GM18858 (cell line): Measurements from ENCODE around the gene EPGN.

Experiments
- ATAC-seq: cut with Tn5 transposase; IDR thresholded peaks from one replicate; pipeline ENCODE4 v1.9.1; 2021; ENCODE audit not compliant: unreplicated experiment

Gene EPGN

DNA sequence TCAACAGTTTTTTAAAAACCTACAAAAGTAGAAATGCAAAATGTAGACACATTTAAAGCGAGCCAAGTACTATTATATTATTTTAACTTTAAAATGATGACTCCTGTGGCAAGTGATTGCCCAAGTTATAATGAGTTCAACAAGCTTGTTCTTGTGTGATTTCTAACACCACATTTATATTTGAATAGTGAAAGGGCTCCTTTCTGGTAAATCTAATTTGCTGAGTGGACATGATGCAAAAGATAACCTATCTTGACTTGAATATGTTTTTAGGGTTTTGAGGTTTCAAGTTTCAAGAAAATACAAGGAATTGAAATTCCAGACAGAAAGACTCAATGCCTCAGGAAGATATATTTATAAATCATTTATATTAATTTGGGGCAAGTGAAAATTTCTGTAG, 1.1 kb upstream of the EPGN start:
- no peak for ATAC-seq

DNA sequence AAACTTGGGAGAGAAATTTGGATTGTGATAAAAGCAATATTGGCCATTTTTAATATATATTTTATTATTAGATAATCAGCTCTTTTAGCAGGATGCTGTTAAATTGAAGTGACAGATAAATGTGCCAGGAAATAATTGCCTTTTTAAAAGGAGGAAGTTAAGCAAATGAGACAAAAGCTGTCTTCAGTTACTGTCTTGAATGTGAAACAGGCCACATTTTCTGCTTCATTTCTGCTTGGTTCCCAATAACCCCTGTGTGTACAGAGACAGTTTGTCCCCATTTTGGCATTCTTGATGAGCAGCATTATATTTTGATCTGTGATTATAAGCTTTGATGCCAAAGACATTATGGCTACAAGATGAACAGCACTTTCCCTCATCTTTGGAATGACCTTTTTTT, 953 bp downstream of the EPGN start:
- no peak for ATAC-seq

DNA sequence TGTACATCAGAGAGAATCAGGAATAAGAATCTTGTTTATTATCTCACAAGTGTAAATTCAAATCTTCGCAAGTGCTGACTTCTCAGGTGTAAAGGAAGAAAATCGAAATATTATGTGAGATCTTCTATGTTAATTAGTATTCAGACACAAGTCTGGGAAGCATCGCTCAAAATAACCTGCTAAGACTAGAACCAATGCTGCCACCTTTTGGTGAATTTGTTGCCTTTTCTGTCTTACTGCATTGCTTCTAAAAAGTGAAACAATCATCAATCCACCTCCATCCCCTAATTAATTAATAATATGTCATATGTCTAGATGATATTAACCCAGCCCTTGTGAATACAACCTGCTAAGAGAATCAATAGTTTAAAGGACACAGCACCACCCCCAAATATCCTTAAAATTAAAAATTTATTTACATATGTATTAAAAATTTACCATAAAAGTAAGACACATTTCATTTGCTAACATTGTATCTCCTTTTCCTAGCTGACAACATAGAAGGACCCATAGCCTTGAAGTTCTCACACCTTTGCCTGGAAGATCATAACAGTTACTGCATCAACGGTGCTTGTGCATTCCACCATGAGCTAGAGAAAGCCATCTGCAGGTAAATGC, 3.5 kb downstream of the EPGN start:
- peak; percentile 58 for ATAC-seq

DNA sequence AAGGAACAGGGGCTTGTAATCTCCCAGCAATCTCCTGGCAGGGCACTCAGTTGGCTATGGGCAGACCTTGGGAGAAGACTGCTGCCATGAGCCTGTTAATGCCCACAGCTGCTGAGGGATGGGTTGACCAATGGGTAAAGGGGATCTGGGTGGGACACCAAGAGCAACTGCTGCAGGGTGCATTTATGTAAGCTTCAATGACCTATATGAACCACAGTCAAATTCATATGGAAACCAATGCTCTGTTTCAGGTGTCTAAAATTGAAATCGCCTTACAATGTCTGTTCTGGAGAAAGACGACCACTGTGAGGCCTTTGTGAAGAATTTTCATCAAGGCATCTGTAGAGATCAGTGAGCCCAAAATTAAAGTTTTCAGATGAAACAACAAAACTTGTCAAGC, 6.1 kb downstream of the EPGN start:
- no peak for ATAC-seq

DNA sequence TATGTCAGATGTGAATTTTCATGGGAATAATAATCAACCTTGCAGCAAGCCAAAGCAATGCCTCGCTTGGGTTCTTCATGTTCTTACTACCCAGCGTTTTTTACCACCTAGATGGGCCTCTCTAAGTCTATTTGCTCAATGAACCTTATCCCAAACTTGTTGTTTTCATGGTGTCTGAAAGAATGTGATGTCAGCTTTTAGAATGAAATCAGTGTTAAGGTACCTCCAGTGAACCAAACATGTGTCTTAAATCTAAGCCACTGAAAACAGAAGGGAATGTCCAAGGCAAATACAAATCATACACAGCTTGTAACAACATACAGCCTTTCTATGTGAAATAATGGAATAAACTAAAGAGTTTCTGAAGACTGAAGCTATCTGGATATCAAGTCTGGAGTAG, 6.7 kb downstream of the EPGN start:
- no peak for ATAC-seq

DNA sequence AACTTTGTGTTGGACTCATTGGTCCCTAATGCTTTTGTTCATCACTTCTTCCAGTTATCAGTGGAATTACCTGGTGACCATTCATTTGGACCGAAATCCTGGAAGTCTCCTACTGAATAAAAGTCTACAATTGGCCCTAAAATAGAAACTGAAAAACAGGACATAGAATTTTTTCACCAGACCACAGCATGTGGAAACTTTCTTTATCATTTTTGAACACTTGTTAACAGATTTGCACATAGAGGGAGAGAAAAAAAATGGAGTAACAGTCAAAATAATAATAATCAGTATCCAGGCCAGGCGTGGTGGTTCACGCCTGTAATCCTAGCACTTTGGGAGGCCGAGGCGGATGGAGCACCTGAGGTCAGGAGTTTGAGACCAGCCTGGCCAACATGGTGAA, 7.1 kb downstream of the EPGN start:
- no peak for ATAC-seq

DNA sequence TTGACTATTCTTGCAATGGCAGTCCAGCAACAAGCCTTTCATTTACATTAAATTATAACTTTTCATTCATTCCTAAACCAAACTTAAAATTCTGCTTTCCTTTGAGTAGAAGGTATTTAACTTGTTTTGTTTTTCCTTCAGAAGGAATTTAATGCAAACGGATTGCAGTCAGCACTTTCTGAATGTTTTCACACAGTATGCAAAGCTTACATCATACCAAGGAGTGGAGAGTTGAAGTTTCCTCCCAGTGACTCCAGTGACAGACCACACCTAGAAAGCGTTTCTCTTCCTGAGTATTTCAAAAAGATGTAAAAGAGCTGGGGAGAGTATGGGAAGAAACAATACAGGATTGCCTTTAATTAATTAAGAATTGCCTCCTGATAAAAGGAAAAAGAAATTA, 8.1 kb downstream of the EPGN start:
- no peak for ATAC-seq

DNA sequence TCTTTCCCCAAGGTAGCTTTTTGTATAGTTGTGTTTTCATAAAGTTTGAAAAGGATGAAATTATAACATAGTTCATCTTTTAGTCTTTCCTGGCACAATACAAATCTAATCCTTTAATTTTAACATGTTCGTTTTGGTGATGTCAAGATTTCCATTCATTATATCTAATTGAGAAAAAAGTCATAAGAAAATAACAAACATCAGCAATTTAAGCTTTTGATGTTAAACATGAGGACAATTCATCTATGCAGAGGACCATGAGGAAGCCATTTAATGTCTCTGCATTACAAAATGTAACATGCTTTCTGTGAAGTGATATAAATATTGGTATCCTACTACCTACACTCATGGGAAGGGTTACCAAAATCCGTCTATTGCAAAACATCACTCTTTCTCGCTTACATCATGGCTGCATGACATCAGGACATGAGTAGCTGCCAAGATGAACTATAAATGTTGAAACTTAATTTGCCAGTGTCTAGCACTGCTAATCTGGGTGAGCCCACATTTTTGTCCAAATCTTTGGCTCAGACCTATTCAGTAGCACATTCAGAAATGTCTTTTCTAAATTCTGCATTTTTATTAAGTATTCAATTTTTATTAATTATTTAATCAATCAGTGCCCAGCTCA, 9.5 kb downstream of the EPGN start:
- no peak for ATAC-seq

DNA sequence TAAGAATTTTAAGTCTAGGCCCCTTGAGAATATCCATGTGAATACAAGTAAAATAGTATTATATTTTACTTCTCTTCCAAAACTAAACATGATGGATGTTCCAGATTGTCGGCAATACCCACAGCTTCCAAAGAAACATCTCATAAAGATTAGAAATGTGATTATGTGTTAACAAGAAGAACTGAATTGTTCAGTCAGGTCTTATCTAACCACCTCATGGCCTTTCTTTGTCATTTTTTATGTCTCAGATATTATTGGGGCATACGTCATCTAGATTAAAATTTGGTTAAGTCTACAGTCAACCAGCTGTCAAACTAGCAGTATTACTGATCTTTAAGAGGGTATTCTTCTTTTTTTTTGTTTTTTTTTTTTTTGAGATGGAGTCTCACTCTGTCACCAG, 10.0 kb downstream of the EPGN start:
- ATAC-seq, result no peak

DNA sequence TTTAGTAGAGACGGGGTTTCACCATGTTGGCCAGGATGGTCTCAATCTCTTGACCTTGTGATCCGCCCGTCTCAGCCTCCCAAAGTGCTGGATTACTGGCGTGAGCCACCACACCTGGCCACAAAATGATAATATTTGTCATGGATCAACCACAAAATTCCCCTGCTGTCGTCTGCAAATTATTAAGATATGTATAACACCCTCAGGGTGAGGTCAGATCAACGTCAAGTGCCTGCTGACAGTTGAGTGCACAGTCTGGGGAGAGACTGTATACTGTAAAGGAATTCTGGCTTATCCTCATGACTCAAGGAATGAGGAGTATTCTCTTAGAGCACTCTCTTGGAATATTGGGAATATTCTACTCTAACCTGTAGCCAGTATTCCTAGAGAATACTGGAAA, 11.2 kb downstream of the EPGN start:
- no peak for ATAC-seq

DNA sequence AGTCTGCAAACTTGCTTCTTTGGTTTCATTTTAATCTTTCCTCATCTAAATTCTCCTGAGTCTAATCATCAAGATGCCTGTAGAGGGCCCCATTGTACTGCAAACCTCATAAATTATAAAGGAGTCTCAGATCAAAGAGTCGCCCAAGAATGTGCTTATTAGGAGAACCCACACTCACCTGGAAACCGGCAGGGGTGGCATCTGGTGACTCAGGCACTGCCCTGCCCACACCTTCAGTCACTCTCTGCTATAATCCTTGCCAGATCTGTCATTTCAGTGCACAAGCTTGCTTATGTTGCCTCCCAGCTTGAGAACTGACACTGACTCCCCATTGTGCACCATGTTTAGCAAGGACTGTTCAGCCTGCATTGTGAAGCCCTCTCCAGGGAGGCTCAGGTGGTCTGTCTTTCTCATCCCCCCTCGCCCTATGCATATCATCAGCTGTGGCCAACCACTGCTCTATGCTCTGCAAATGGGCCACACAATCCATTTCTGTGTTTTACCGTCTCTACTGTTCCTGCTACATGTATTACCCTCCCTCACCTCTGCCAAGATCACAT, 12.4 kb downstream of the EPGN start:
- peak; percentile 78 for ATAC-seq

DNA sequence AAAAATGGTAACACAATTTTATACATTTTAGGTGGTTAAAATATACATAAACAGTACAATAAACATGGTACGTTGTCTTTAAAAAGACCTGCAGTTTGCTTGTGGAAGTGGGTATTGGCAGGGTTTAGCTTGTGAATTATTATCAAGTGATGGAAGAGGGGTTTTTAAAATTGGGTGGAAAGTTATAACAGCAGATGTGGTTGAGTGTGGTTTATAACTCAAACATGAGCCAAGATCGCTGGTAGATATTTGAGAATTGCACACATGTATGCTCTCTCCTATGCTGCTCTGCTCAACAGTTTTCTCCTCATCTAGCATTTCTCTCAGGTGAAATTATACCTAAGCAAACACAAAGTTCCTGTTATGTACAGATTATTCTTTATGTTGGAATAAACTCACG, 14.0 kb downstream of the EPGN start:
- no peak for ATAC-seq

DNA sequence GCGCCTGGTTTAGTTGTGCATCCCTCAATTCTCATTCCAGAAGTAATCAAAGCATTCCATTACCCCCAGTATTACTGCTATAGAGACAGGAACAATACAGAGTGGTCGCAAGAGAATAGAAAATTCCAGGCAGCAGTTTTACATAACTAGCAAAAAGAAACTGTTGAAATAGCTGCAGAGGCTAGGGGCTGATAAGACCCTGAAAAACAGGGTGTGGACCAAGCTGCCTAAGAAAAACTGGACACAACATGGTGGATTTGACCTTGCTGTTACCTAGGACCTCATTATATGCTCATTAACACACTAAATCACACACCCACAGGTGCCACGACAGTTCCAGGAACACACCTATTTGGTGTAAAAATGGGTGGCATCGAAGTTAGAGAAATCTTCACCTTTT, 15.4 kb downstream of the EPGN start:
- no peak for ATAC-seq

DNA sequence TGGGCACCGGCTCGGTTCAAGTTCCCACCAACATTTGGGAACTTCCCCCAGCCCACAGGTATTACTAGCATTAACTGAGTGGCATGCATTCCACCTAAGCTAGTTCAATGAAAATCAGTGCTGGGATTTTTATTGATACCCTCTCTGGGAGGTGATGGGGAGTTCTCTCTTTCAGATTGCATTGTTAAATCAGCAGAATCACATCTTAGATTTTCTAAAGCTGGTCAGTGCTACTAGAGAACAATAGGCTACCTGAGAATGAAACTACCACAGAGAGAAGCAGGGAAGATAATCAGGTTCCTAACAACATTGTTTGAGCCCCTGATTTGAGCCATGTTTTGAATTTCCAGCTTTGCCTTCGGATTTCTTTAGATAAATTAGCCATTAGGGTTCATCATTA, 16.0 kb downstream of the EPGN start:
- ATAC-seq, result no peak

DNA sequence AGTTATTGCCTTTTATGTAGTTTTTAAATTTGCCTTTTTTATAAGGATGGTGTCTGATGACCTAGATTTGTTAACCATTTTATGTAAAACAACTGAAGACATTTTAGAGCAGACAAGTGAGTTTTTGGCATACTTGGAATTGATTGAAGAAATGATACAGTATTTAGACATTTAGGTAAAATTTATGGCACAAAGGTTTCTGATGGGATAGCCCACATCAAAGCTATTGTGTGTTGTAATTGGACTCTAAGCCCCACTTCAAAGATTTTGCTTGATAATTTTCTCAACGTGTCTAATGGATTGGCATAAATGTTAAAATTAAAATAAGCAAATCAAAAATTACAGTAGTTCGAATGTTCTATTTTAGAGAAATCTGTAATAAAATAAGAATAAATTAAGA, 17.6 kb downstream of the EPGN start:
- ATAC-seq, result no peak

DNA sequence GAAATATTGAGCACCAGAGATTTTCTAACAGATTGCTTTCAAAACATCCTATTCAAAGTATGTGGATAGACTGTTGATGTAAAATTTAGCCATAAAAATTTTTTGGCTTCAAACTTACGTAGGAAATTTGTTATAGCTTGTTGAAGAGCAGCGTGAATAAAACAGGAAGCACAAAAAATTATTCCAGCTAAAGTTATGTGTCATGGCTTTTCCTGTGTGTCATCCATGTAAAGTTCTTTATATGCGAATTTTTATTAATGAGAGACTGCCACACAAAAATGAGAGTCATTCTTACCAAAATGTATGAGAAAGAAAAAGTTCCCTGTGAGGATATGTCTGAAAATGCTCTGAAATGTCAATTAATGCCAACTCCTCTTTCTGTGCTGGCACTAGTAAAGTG, 19.5 kb downstream of the EPGN start:
- no peak for ATAC-seq

DNA sequence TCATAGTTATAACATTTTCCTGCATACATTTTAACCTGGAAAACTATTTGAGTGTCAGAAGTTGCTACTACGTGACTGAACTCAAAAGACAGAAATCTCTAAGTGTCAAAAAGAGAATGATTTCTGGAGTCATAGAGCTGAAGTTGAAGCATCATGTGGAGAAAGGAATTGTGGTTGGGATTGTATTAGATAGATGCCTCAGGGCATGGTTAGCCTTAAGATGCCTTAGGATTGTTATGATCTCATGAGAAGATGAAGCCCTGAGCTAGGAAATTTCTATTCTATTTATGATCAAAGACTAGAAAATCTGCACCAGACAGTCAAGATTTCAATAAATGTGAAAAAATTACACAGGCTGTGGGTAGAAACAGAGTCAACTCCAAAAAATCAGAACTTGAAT, 20.2 kb downstream of the EPGN start:
- no peak for ATAC-seq

DNA sequence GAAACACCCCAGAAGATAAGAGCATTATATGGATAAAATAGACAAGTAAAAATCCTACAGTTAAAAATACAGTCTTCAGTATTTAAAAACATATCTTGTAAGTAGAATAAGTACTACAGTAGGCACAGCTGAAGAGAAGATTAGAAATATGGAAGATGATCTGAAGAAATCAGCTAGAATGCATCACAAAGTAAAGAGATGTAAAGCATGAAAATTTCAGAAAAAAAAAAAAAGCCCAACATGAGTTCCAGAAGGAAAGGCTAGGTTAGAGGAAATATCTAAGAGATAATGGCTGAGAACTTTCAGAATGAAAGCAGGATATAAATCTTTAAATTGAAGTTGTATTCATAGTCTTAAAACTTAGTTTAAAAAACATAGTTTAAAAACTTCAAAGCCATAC, 21.0 kb downstream of the EPGN start:
- ATAC-seq, result no peak

DNA sequence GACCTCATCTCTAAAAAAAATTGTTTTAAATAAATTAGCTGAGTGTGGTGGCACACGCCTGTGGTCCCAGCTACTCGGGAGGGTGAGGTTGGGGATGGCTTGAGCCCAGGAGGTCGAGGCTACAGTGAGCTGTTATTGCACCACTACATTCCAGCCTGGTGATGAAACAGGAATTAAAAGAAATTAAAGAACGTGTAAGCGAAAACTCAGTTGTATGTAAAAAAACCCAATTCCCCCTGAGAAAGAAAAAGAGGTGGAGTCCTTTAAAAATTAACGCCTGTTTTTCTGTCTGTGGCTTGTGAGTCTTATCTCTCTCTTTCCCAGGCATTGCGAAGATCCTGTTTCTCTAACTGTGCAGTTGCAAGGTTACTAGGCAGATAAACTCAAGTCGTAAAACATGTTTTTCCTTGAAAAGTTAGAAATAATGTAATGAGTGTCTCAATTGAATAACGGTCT, 22.1 kb downstream of the EPGN start:
- no peak for ATAC-seq

DNA sequence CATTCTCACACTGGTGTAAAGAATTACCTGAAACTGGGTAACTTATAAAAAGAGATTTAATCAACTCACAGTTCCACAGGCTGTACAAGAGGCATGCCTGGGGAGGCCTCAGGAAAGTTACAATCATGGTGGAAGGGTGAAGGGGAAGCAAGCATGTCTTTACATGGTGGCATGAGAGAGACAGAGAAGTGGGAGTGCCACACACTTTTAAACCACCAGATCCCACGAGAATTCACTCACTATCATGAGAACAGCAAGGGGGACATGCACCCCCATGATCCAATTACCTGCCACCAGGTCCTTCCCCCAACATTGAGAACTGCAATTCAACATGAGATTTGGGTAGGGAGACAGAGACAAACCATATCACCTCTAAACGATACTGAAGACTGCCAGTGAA, 23.0 kb downstream of the EPGN start:
- ATAC-seq, result no peak

DNA sequence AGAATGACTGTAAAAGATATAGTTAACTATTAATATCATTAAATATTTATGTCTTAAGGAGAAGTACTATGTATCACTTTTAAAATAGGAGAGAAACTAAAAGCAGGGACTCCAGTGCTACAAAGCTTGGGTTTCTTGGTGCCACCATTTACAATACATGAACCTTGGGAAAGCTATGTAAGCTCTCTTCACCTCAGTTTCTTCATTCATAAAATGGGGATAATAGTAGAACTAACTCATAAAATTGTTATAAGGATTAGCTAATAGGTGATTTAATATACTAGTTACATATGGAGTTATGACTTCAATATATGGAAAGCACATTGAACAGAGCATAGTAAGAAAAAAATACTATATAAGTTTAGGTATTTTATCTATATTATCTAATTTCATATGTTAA, 23.7 kb downstream of the EPGN start:
- no peak for ATAC-seq

DNA sequence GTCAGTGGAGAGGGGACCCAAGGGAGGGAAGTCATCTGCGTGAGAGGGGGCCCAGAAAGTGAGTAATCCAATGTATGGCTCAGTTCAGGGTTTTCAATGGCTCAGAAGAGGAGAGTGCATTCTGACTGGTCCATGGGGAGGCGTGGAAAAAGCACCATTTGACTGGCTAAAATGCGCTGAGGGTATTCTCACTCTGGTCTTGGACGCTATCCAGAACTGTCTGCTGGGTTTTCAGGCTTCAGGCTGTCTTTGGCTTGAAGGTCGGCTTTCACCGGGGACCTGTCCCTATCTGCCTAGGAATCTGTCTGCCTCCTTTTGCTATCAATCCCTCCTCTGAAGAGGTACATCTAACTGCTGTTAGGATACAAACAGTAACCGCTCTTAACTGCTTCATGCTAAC, 26.4 kb downstream of the EPGN start:
- no peak for ATAC-seq
